ENCODE results near the gene PLP1.
"Not testable (repeated sequence)": the region's sequence is repeated elsewhere in the genome, so short reads cannot be mapped to it uniquely, and the experiment has no call there.

Gene PLP1, protein sequence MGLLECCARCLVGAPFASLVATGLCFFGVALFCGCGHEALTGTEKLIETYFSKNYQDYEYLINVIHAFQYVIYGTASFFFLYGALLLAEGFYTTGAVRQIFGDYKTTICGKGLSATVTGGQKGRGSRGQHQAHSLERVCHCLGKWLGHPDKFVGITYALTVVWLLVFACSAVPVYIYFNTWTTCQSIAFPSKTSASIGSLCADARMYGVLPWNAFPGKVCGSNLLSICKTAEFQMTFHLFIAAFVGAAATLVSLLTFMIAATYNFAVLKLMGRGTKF

DNA sequence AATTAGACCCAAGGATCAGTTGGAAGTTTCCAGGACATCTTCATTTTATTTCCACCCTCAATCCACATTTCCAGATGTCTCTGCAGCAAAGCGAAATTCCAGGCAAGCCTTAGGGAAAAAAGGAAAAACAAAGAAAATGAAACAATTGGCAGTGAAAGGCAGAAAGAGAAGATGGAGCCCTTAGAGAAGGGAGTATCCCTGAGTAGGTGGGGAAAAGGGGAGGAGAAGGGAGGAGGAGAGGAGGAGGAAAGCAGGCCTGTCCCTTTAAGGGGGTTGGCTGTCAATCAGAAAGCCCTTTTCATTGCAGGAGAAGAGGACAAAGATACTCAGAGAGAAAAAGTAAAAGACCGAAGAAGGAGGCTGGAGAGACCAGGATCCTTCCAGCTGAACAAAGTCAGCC is at the start of gene PLP1:
Gene PLP1, plus strand, starts transcription at position 295 of the 400 bp plus-strand sequence. CDS start 156 bp downstream, outside the sequence.
- FAIRE-seq (no peak), DNase-seq (ENCODE audit: insufficient read length, low spot score) (no peak)

GRCh38 chrX:103727115-103727514 is 49.5 kb upstream of the PLP1 start:
- FAIRE-seq = no peak
- no peak for DNase-seq (ENCODE audit: insufficient read length, low spot score)

- no peak for FAIRE-seq
Observed at GRCh38 chrX:103729015-103729414, 47.6 kb upstream of the PLP1 start.

DNA sequence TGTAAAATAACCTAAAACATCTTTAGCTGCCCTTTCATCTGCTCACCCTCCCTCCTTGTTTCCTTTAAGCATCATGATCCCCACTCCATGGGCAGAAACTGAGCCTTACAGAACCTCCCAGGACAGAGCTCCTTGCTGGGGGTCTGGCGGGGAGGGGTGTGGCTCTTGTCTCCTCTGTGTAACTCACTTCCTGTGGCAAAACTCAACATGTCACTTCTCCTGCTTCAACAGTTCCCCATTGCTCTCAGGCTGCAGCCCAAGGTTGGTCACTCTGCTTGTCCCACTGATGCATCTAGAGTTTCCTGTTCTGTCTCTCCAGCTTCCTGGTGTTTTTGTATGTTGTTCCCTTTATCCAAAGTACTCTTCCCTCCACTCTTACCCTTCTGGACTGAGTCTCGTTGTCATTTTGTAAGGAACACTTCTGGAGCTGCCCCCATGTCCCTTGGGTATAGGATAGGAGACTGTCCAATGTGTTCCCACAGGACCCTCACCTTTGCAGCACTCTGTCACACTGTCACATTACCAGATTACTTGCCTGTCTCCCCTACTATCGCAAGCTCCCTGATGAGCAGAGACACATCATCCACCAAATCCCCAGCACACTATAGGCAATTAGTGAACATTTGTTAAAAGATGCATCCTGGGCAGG is 46.4 kb upstream of the PLP1 start:
- DNase-seq (ENCODE audit: insufficient read length, low spot score) (no peak), FAIRE-seq (no peak)

More at GRCh38 chrX:103729015-103729414, 47.6 kb upstream of the PLP1 start:
- DNase-seq (ENCODE audit: insufficient read length, low spot score) = no peak

DNA sequence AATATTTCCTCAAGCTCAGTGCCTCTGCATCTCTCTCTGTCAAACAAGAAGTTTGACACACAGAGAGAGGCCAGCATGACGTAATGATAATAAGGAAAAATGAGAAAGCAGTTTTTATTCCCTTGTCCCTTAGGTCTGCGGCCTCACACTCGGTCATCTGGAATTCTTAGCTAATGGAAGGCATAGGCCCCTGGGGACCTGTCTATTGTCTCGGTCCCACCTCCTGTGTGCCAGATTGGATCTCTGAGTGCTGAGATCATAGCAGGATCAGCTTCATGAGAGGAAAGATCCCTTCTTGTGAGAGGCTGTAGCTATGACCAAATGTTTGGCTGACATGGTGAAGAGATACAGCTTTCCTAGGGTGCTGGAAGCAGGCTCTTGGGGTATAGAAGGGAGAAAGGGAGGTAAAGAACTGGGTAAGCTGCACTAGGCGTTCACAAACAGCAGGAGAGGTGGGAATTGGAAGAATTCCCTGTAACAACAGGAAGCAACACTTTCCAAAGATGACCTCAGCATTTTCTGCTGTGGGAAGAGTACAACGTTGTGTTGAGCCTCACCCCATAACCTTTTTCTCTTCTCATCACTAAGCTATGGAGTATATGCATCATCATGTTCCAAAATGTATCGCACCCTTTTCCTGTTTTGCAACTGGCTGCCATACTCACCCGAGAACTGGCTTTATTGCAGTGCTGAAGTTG is 45.7 kb upstream of the PLP1 start:
- no peak for DNase-seq (ENCODE audit: insufficient read length, low spot score)

DNA sequence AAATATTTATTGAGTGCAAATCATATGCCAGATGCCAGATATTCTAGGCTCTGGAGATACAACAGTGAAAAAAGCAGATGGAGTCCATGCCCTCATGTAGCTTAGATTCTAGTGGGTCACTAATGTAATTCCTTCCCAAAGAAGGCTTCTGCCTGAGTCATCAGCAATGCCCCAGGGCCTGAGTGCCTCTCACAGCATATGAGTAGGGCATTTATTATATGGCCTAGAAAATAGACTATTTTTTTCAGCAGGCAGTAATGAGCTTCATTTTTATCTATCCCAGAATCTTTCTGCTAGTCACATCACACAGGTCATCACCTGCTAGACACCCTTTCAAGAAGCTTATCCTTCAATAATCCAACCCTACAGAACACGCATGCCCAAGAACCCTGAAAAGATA is 43.6 kb upstream of the PLP1 start:
- no peak for FAIRE-seq
- no peak for DNase-seq (ENCODE audit: insufficient read length, low spot score)

More for the DNA sequence above, 45.7 kb upstream of the PLP1 start:
- no peak for FAIRE-seq

- DNase-seq (ENCODE audit: insufficient read length, low spot score) (no peak), FAIRE-seq (no peak)
Observed at GRCh38 chrX:103734125-103734760, 42.4 kb upstream of the PLP1 start.

DNA sequence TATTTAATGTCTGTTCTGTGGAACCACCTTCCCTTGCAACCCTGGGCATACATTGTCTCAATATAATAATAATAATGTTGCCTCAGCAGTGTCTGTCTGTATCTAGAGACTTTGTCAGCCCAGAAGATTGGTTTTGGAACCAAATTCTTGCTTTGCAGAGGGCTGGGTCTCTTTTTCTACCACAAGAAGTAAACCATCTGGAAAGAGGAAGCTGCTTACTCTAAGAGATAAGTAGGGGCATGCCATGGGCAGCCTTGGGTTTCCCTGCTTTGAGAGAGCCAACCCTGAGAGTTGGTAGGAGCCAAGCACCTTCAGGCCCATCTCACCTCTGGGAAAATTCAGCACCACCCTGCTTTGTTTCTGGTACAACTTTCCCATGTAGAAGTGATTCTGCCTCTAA is 38.9 kb upstream of the PLP1 start:
- FAIRE-seq = no peak
- no peak for DNase-seq (ENCODE audit: insufficient read length, low spot score)

DNA sequence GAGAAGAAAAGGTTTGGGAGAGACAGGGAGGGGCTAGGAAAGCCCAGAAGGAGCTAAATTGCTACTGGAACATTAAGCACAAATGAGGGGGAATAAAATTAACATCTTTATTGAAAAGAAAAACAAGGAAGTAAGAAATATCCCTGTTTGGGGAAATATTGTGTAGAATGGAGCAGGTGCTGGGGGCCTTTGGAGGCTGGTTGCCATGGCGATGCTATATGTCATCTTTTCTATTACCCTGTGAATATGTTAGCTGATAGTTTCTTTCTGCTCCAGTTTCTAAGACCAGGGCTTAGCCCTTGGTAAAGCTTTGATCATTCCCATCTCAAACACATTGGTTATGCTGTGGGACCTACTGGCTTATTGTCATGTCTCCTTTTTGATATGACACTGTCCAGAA is 37.2 kb upstream of the PLP1 start:
- FAIRE-seq (no peak), DNase-seq (ENCODE audit: insufficient read length, low spot score) (no peak)

DNA sequence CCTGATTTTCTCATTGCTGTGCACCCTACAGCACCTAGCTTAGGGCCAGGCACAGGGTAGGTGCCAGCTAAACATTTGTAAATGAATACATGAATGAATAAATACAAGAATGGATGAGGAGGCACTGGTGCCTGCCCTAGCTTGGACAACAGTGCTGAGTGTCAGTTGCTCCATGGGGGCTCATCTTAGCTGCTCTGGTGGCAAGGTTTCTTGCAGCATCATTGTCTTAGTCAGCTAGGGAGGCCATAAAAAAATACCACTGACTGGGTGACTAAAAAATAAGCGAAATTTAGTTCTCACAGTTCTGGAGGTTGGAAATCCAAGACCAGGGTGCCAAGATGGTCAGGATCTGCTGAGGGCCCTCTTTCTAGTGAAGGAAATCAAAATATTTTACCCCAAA is 34.8 kb upstream of the PLP1 start:
- no peak for DNase-seq (ENCODE audit: insufficient read length, low spot score)
- no peak for FAIRE-seq

- DNase-seq (ENCODE audit: insufficient read length, low spot score) (no peak), FAIRE-seq (no peak)
Observed at GRCh38 chrX:103742339-103742738, 34.3 kb upstream of the PLP1 start.

DNA sequence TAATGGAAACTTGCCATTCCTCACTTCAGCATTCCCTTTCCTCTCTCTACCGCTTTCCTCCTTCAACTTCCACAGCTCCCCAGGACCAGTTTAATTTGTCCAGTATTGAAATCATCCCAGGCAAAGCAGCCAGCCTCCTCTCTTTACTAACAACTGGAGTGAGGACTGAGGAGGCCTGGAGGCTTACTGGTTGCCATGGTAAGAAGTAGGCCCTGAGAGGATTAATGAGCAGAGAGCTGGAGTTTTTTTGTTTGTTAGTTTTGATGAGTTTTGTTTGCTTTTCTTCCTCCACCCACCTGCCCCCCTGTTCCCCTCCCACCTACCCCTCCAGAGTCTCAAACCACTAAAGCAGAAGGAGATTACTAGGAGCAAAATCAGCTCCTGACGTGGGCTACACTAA is 29.5 kb upstream of the PLP1 start:
- DNase-seq (ENCODE audit: insufficient read length, low spot score) (no peak), FAIRE-seq (no peak)

- no peak for FAIRE-seq
Observed at GRCh38 chrX:103754401-103754800, 22.2 kb upstream of the PLP1 start.

DNA sequence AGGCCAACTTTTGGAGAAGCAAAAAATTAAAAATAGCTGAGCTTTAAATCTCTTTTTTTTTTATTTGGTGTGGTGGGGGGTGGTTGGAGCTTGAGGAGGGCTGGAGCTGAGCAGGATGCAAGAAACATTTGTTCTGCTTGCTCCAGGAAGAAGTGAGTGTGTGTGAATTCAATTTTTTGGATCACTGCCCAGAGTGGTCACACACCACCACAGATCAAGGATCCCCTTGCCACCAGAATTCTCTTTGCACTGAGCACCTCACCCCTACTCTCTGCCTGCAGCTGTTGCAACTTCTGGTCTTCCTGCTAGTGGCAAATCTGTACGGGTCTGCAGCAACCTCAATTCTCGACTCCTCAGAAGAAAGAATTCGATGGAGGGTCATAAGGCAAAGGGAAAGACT is 19.9 kb upstream of the PLP1 start:
- FAIRE-seq (no peak), DNase-seq (ENCODE audit: insufficient read length, low spot score) (no peak)

More at GRCh38 chrX:103754401-103754800, 22.2 kb upstream of the PLP1 start:
- no peak for DNase-seq (ENCODE audit: insufficient read length, low spot score)

DNA sequence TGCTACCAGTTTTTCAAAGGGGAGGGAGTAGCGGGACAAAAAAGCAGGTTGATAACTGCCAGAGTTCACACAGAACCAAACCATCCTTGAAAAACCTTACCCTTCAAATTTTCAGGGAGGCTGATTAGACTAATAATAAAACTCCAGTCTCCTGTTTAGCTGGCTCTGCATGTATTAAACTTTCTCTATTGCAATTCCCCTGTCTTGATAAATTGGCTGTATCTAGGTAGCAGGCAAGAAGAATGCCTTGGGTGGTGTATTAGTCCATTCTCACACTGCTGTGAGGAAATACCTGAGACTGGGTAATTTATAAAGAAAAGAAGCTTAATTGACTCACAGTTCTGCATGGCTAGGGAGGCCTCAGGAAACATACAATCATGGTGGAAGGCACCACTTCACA is 18.1 kb upstream of the PLP1 start:
- no peak for FAIRE-seq
- DNase-seq (ENCODE audit: insufficient read length, low spot score) = no peak

DNA sequence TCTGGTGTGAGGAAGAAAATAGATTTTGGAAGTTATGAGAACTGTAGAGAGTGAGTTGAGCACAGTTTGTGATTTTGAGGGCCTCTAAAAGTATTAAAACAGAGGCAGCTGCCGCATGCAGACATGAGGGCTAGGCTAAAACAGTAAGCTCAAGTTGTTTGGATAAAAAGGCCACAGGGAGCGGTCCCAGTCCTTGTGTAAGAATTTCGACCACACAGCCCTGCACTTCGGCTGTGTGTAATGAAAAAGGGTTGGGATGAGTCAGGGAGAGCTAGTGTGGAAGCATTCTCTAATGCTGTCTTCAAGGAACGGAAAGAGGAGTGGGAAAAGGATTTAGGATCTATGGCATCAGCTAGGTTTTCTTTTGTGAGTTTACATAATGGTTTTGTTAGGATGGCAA is 13.1 kb upstream of the PLP1 start:
- not testable (repeated sequence) for FAIRE-seq; DNase-seq (ENCODE audit: insufficient read length, low spot score)

DNA sequence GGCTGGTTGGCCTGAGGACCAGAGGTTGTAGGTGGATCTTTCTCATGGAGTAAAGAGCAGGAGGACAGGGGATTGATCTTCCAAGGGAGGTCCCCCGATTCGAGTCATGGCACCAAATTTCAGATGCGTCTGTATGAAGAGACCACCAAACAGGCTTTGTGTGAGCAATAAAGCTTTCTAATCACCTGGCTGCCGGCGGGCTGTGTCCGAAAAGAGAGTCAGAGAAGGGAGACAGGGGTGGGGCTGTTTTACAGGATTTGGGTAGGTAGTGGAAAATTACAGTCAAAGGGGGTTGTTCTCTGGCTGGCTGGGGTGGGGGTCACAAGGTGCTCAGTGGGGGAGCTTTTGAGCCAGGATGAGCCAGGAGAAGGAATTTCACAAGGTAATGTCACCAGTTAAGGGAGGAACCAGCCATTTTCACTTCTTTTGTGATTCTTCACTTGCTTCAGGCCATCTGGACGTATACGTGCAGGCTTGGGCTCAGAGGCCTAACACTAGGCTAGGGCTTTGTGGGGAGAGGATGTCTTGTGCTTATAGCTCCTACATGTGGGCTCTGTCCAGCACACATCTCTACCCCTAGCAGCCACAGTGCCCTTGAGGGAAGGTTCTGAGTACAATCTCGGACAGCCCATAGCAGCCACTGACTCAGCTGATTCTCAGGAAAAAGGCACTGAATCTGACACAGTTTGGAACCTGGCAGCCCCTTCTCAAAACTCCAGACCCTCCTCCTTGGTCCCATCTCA is 9.7 kb upstream of the PLP1 start:
- not testable (repeated sequence) for DNase-seq (ENCODE audit: insufficient read length, low spot score); FAIRE-seq

DNA sequence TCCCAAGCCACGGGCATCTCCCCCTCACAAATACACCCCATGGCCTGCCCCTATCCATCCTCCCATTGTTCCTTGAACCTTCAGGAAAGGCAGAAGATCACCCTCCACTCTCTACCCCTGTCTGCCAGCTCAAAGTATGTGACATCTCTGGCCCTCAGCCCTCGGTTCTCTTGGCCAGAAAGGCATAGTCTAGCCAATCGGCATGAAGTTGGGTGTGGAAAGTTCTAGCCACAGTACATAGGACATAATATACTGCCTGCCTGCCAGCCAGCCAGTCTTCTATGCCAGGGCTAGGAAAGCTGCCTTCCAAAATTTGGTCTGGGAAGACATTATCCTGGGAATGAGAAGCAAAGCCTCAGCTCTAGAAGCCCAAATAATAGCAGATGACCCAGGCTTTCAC is 3.2 kb upstream of the PLP1 start:
- FAIRE-seq (no peak), DNase-seq (ENCODE audit: insufficient read length, low spot score) (no peak)

DNA sequence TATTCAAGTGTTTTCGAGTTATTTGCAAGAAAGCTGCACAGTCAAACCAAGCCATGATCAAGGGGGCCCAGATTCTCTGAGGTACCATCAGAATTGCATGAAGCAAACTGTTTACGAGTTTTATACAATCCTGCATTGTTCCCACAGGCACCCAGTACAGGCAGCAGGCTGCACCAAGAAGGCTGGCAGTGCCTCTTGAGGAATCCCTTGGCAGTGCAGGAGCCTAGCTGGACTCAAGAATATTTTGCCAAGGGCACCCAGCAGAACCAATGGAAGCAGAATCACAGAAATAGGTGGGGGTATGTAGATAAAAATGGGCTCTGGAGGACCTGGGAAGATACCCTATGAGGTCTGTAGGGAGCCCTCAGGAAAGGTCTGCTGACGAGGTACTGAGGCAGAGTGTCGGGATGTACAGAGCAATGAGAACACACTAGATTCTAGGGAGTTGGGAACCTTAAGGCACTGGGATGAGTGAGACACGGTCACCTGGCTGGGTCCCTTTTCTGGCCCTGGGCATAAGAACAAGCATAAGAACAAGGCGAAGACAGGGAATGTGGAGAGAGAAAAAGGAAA is 2.5 kb upstream of the PLP1 start:
- DNase-seq (ENCODE audit: insufficient read length, low spot score) (peak; percentile 6), FAIRE-seq (no peak)

DNA sequence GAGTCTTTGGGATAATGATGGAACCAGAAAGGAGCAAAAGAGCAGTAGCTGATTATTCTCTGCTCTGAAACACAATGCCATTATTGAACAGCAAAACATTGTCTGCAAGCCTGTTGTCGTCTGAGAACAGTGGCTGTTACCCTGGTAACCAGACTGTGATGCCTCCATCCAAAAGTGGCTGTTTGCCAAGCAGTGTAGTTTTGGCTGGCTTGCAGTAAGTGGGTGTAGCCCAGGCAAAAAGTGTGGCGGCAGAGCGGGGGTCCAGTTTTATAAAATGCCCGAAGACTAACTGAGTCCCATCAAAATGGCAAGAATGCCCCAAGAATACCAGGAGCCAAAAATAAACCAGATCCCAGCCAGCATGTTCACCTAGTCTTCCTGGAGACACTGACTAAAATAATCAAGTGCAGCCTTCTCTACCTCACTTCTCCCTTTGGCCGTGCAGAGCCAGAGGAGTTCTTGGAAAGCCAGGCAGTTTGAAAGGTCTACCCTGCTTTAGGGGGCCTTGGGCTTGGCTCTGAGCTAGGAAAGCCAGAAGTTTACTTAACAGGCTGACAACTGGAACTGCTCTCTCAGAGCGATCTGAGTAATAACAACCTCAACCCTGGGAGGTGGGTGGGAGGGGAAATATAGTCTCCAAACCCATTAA is 2.6 kb downstream of the PLP1 start:
- no peak for FAIRE-seq
- DNase-seq (ENCODE audit: insufficient read length, low spot score) = no peak
